Jurkat, Clone E6-1 (cell line): ENCODE results near the gene CEMIP.

Source experiments
- DNase-seq: peaks from one replicate; pipeline ENCODE4 v3.0.0-alpha.2; 2011; ENCODE audit warnings: low read depth, low spot score
- H3K4me3 ChIP-seq: 2 replicates; pipeline ENCODE4 v1.5.1; 2011; ENCODE audit warnings: mild to moderate bottlenecking, low read length, control low read depth, moderate library complexity

Gene CEMIP

GRCh38 chr15:80804970-80805495 is 25.9 kb downstream of the CEMIP start:
- H3K4me3 ChIP-seq = peak overlapping the region; percentile 10
- peak; percentile 85 for DNase-seq

GRCh38 chr15:80811781-80812315 is 32.7 kb downstream of the CEMIP start:
- H3K4me3 ChIP-seq = no peak overlapping the region
- DNase-seq = no peak

GRCh38 chr15:80815106-80815505 is 35.9 kb downstream of the CEMIP start:
- no peak for DNase-seq
- no peak overlapping the region for H3K4me3 ChIP-seq

GRCh38 chr15:80816049-80816653 is 37.0 kb downstream of the CEMIP start:
- DNase-seq = no peak
- no peak overlapping the region for H3K4me3 ChIP-seq

GRCh38 chr15:80816936-80817335 is 37.8 kb downstream of the CEMIP start:
- DNase-seq = no peak
- no peak overlapping the region for H3K4me3 ChIP-seq

- DNase-seq = no peak
- no peak overlapping the region for H3K4me3 ChIP-seq
Observed at GRCh38 chr15:80817901-80818300, 38.7 kb downstream of the CEMIP start.

- no peak for DNase-seq
- H3K4me3 ChIP-seq = no peak overlapping the region
Observed at GRCh38 chr15:80819001-80819400, 39.8 kb downstream of the CEMIP start.

- no peak for DNase-seq
Observed at GRCh38 chr15:80820092-80820491, 40.9 kb downstream of the CEMIP start.

GRCh38 chr15:80822256-80822655 is 43.1 kb downstream of the CEMIP start:
- DNase-seq = no peak
- H3K4me3 ChIP-seq = no peak overlapping the region

More at GRCh38 chr15:80820092-80820491, 40.9 kb downstream of the CEMIP start:
- no peak overlapping the region for H3K4me3 ChIP-seq

- H3K4me3 ChIP-seq = no peak overlapping the region
- DNase-seq = no peak
Observed at GRCh38 chr15:80822676-80823075, 43.5 kb downstream of the CEMIP start.

- DNase-seq = no peak
- no peak overlapping the region for H3K4me3 ChIP-seq
Observed at GRCh38 chr15:80823120-80823519, 44.0 kb downstream of the CEMIP start.

GRCh38 chr15:80823995-80824394 is 44.8 kb downstream of the CEMIP start:
- no peak for DNase-seq
- no peak overlapping the region for H3K4me3 ChIP-seq

GRCh38 chr15:80825361-80826030 is 46.3 kb downstream of the CEMIP start:
- DNase-seq = no peak
- H3K4me3 ChIP-seq = no peak overlapping the region

GRCh38 chr15:80828796-80829195 is 49.6 kb downstream of the CEMIP start:
- no peak overlapping the region for H3K4me3 ChIP-seq
- no peak for DNase-seq

- no peak for DNase-seq
Observed at GRCh38 chr15:80830677-80831076, 51.5 kb downstream of the CEMIP start.

GRCh38 chr15:80831192-80831591 is 52.0 kb downstream of the CEMIP start:
- no peak for DNase-seq

More at GRCh38 chr15:80830677-80831076, 51.5 kb downstream of the CEMIP start:
- H3K4me3 ChIP-seq = no peak overlapping the region

GRCh38 chr15:80831606-80832224 is 52.5 kb downstream of the CEMIP start:
- DNase-seq = no peak
- no peak overlapping the region for H3K4me3 ChIP-seq

More at GRCh38 chr15:80831192-80831591, 52.0 kb downstream of the CEMIP start:
- H3K4me3 ChIP-seq = no peak overlapping the region

GRCh38 chr15:80832686-80833085 is 53.5 kb downstream of the CEMIP start:
- DNase-seq = no peak
- H3K4me3 ChIP-seq = no peak overlapping the region

GRCh38 chr15:80834402-80834801 is 55.2 kb downstream of the CEMIP start:
- DNase-seq = no peak
- no peak overlapping the region for H3K4me3 ChIP-seq

GRCh38 chr15:80834906-80835305 is 55.7 kb downstream of the CEMIP start:
- no peak overlapping the region for H3K4me3 ChIP-seq
- no peak for DNase-seq
